T-helper 2 cell treated with Interferon-gamma antibody and Interleukin-4, amounts not matched to agents 100 ng/mL and 5 ng/mL, for 36 hours (primary cell): ENCODE data around the gene FHL3. TPM values are rescaled to one million over a fixed set of nuclear protein-coding genes. Genes with fewer than 3 reads are reported as not detected.

Experiments
- intact Hi-C: fragments of 100-400 bp; cut with micrococcal nuclease; formaldehyde crosslinking; loops from one replicate; pipeline ENCODE4 v1.15.1; 2023
- total RNA-seq: library from RNA; stranded (reverse); gene quantifications from 2 replicates; pipeline ENCODE4 v1.2.3, GENCODE V29; 2022

The FHL3 gene
- total RNA-seq, 1 donor from 2014 or later = 16.3 TPM

DNA sequence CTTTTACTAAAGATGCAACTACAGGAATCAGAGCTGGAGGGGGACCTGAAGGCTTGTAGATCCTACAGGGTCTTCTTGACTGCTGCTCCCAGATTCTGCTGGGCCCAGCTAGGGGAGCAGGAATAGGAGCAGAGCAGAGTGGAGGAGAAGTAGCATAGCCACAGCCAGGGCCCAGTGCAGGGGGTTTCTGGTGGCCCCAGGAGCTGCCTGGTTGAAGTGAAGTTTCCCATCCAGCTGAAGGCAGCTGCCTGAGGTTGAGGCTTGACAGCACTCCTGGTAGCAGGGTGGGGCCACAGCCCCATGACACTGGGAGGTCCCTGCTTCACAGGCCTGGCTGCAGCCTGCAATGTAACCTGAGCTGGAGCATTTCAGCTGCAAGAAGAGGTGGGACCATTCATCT is 56.5 kb downstream of the FHL3 start:
- intact Hi-C loops = no loop called here

DNA sequence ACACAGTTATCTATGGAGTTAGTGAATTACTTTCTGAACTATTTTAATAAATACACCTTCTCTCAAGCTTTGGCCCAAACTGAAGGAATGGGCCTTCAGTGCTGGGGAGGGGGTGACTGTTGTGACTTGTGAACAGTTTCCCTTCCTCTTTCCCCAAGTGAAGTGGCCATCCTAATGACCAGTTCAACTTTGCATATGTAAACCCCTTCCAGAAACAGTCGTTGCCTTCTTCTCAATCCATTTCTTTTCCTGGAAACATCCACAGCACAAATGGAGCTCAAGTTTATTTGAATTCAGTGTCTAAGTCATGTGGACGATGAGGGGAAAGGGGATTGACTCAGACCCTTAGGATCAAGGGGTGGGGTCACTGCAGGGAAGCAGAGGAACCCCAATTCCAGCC is 57.1 kb downstream of the FHL3 start:
- intact Hi-C loops = no loop called here

DNA sequence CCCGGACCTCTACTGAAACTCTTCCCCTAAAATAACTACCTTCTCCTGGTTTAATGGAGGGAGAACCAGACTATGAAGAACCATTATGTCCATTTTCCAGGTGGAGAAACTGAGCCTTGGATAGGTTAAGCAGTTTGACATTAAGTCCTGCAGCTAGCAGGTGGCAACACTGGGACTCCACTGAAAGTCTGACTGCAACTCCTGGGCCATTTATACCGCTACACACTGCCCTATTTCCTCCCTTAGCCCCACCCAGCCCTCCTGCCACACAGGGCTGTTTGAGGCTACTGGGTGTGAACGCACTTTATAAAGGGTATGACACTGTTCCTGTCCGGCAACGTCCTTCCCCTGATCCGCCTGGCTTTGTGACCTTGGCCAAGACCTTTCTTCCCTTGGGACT is 58.0 kb downstream of the FHL3 start:
- intact Hi-C loops = loop anchor here (1.0 kb wide), 1 partner anchor 16 kb away; no protein-coding TSS in a partner anchor

Other genes with a start within 250 kb of the FHL3 start
- gene EPHA10, start 240.4 kb downstream of the FHL3 start, total RNA-seq = 0.07 TPM in 1 of 2 replicates, not detected in the other
- gene MANEAL, start 211.7 kb downstream of the FHL3 start, total RNA-seq = 1.9 TPM in 2 replicates
- gene C1orf122, start 197.7 kb downstream of the FHL3 start, total RNA-seq = 18.9 and 21.2 TPM in 2 replicates
- 22.7 and 23.4 TPM in 2 replicates for gene YRDC, start 197.3 kb downstream of the FHL3 start, total RNA-seq
- gene MTF1, start 145.9 kb downstream of the FHL3 start, total RNA-seq = 23.7 and 29.1 TPM in 2 replicates
- gene INPP5B, start 58.5 kb downstream of the FHL3 start, total RNA-seq = 28.8 and 32.8 TPM in 2 replicates
- gene SF3A3, start 15.5 kb downstream of the FHL3 start, total RNA-seq = 98.8 and 99.2 TPM in 2 replicates
- 47.0 and 48.4 TPM in 2 replicates for gene UTP11, start 7.2 kb upstream of the FHL3 start, total RNA-seq
- not detected in 2 replicates for gene POU3F1, start 41.3 kb upstream of the FHL3 start, total RNA-seq